NCI-H146 treated with DMSO at 0.1 percent for 48 hours (cell line): ENCODE measurements around the gene OR8H3.
"Not testable (repeated sequence)": the region's sequence is repeated elsewhere in the genome, so short reads cannot be mapped to it uniquely, and the experiment has no call there.

Source experiments
- DNase-seq: peaks from one replicate; lab custom pipeline; 2025; ENCODE audit not compliant: unreplicated experiment; lab: John Stamatoyannopoulos, UW

Gene OR8H3, protein sequence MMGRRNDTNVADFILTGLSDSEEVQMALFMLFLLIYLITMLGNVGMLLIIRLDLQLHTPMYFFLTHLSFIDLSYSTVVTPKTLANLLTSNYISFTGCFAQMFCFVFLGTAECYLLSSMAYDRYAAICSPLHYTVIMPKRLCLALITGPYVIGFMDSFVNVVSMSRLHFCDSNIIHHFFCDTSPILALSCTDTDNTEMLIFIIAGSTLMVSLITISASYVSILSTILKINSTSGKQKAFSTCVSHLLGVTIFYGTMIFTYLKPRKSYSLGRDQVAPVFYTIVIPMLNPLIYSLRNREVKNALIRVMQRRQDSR

GRCh38 chr11:56122073-56122472, at the start of gene OR8H3:
TSS of gene OR8H3 (plus strand) at chr11:56122373. CDS start at chr11:56122373, 0 bp downstream.
- no peak for DNase-seq

- DNase-seq: no peak
Measured at GRCh38 chr11:56089697-56090096, 32.5 kb upstream of the OR8H3 start.

DNA sequence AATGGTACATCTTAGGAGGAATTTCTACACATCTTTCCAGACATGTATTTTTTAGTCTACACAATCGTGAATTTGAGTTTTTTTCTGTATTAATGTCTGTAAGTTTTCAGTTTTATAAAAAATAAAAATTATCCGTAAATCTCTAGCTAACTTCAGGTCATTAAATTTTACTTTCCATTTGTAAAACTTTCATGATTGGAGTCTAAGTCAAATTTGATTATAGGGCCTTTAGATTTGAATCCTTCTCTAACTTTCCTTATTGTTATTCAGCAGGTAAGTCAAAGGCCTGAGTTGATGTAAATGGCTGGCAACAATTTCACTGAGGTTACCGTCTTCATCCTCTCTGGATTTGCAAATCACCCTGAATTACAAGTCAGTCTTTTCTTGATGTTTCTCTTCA, 29.2 kb upstream of the OR8H3 start, which contains the start of gene OR8I2:
Gene OR8I2, plus strand, starts transcription at position 301 of the 400 bp plus-strand sequence. Its CDS starts 0 bp downstream, at position 301.
- DNase-seq: no peak

GRCh38 chr11:56103210-56103737, 18.9 kb upstream of the OR8H3 start, which contains the start of gene OR8H2:
TSS of gene OR8H2 (plus strand) at chr11:56103687. CDS start at chr11:56105043, 1,356 bp downstream.
- DNase-seq: no peak

- no peak for DNase-seq
Measured at GRCh38 chr11:56140151-56140661, 18.0 kb downstream of the OR8H3 start, which contains the start of gene OR8J3. TSS of gene OR8J3 (minus strand) at chr11:56140201. CDS start at chr11:56137718, 2,483 bp downstream.

- DNase-seq: not testable (repeated sequence)
Measured at GRCh38 chr11:56143681-56144080, 21.5 kb downstream of the OR8H3 start.

GRCh38 chr11:56151376-56151775, 29.2 kb downstream of the OR8H3 start:
- no peak for DNase-seq

- no peak for DNase-seq
Measured at GRCh38 chr11:56152333-56152732, 30.2 kb downstream of the OR8H3 start.

DNA sequence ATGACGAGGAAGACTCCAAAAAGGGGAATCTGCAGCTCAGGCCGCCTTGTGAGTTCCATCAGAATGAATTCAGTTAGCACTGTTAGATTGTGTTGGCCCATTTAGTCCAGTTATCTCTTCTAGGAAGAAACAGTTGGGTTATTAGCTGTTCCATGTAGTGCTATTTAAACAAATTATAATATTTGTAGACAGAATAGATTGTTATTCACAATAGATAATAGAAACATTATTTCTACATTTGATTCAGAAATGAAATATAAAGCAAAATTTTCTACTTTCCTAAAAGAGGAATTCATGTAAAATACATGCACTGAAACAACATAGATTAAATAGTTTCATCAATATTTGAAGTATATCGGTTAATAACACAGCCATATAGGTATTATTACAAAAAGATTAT, 38.0 kb downstream of the OR8H3 start, which contains the start of gene OR8K5:
Gene OR8K5, minus strand, starts transcription at position 101 of the 400 bp plus-strand sequence. Its CDS starts 0 bp downstream, at position 101.
- DNase-seq: no peak

GRCh38 chr11:56163804-56164203, 41.6 kb downstream of the OR8H3 start:
- DNase-seq: no peak

DNA sequence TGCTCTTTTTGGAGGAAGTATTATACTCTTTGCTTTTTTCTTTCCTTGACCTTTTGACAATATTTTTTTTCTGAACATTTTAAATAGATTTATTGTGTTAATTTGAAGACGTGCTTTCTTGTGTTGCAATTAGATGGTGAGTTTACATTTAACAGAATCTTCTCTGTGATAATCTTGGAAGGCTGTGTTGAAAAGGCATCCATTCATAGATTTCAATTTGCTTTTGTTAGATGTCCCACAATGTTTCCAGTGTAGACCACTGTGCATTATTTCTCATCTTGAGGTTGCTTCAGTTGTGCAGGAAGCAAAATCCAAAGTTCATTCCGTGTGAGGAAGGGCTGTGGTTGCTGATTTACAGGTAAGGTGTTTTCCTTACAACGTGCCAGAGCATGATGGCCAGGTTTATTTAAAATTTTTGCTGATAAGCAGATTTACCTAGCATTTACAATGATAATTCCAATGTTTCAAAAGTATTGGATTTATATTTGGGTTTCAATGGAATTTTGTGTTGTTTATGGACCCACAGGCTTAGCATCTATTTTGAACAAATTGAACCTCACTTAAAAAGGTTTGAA, 50.2 kb downstream of the OR8H3 start:
- no peak for DNase-seq
